HUES6 (cell line): ENCODE results near the gene SOD3.

Source experiments
- H3K27ac ChIP-seq: 2 replicates; pipeline ENCODE4 v1.7.0; 2013; ENCODE audit warnings: low read depth, mild to moderate bottlenecking, low read length, inconsistent platforms
- H3K27me3 ChIP-seq: 2 replicates; pipeline ENCODE4 v1.6.1; 2013; ENCODE audit warnings: low read length; ENCODE audit not compliant: control insufficient read depth, insufficient read depth
- H3K36me3 ChIP-seq: 2 replicates; pipeline ENCODE4 v1.6.1; 2013; ENCODE audit warnings: low read length; ENCODE audit not compliant: control insufficient read depth, insufficient read depth
- H3K4me1 ChIP-seq: 2 replicates; pipeline ENCODE4 v1.6.1; 2013; ENCODE audit warnings: low read length; ENCODE audit not compliant: control insufficient read depth, insufficient read depth
- H3K4me3 ChIP-seq: 2 replicates; pipeline ENCODE4 v1.5.1; 2013; ENCODE audit warnings: low read depth, low read length
- H3K9ac ChIP-seq: one replicate; pipeline ENCODE4 v1.6.1; 2013; ENCODE audit warnings: mild to moderate bottlenecking, low read length
- H3K9me3 ChIP-seq: 2 replicates; pipeline ENCODE4 v1.6.1; 2013; ENCODE audit warnings: low read depth, low read length; ENCODE audit not compliant: control insufficient read depth, insufficient read depth

The SOD3 gene

GRCh38 chr4:24805566-24805965, 10.2 kb downstream of the SOD3 start:
- no peak overlapping the region for H3K4me3 ChIP-seq
- no peaks in the 10 kb centered on the region for H3K36me3 ChIP-seq
- H3K9ac ChIP-seq = no peak overlapping the region
- no peak overlapping the region for H3K27ac ChIP-seq
- H3K27me3 ChIP-seq = peaks cover 24% of the 10 kb centered on the region
- H3K4me1 ChIP-seq = peaks cover 16% of the 10 kb centered on the region
- H3K9me3 ChIP-seq = no peaks in the 10 kb centered on the region

GRCh38 chr4:24806206-24806990, 11.0 kb downstream of the SOD3 start:
- Histone ChIP-seq H3K27me3 (peaks cover 15% of the 10 kb centered on the region), H3K4me1 (peaks cover 9% of the 10 kb centered on the region), H3K4me3 (no peak overlapping the region), H3K36me3 (no peaks in the 10 kb centered on the region), H3K9ac (no peak overlapping the region), H3K9me3 (no peaks in the 10 kb centered on the region), H3K27ac (no peak overlapping the region)

DNA sequence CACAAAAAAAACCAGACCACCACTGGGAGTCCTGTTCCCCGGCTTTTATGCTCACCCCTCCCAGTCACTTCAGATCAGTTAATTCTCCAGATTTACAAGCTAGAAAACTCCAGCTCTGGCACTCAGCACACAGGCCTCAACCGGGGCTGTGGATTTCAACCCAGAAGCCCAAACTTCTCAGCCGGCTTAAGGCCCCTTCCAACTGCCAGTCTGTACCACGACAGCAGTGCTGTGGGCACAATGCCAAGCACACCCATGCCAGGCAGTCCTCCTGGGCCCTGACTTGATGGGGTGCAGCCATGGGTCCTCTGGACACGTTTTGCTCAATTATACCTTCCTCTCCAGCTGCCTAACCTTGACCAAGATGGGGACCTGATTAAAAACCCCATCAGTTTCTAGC, 12.2 kb downstream of the SOD3 start:
- H3K36me3 ChIP-seq = no peaks in the 10 kb centered on the region
- H3K4me3 ChIP-seq = no peak overlapping the region
- peaks cover 9% of the 10 kb centered on the region for H3K4me1 ChIP-seq
- H3K9me3 ChIP-seq = peaks cover 5% of the 10 kb centered on the region
- H3K27ac ChIP-seq = no peak overlapping the region
- peaks cover 4% of the 10 kb centered on the region; the same call in 1 of the 2 replicates for H3K27me3 ChIP-seq
- H3K9ac ChIP-seq = no peak overlapping the region

DNA sequence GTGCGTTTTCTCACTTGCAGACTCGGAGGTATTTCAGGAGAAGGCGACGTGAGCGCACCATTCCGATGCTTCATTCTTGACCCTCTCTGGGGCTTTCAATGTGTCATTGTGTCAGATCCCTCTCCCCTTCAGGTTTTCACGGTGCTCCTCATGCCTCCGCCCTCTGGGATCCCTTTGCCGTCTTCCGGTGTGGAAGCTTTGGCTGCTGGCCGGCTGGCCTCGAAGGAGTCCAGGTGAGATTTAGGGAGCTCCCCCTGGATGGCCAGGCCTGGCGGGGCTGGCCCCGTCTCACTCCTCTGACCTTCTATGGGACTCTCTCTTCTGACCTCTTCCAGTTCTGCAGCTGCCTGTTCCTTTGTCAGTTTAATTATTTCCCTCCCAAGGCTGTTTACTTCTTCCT, 12.9 kb downstream of the SOD3 start:
- no peak overlapping the region for H3K9ac ChIP-seq
- H3K27ac ChIP-seq = no peak overlapping the region
- peaks cover 8% of the 10 kb centered on the region for H3K9me3 ChIP-seq
- peaks cover 9% of the 10 kb centered on the region for H3K4me1 ChIP-seq
- no peaks in the 10 kb centered on the region for H3K27me3 ChIP-seq
- H3K36me3 ChIP-seq = no peaks in the 10 kb centered on the region
- no peak overlapping the region for H3K4me3 ChIP-seq

- peaks cover 9% of the 10 kb centered on the region for H3K4me1 ChIP-seq
- no peaks in the 10 kb centered on the region for H3K36me3 ChIP-seq
- H3K9me3 ChIP-seq = peaks cover 8% of the 10 kb centered on the region
- H3K9ac ChIP-seq = no peak overlapping the region
- no peak overlapping the region for H3K4me3 ChIP-seq
- H3K27ac ChIP-seq = no peak overlapping the region
- no peaks in the 10 kb centered on the region for H3K27me3 ChIP-seq
Measured at GRCh38 chr4:24808955-24809354, 13.6 kb downstream of the SOD3 start.

DNA sequence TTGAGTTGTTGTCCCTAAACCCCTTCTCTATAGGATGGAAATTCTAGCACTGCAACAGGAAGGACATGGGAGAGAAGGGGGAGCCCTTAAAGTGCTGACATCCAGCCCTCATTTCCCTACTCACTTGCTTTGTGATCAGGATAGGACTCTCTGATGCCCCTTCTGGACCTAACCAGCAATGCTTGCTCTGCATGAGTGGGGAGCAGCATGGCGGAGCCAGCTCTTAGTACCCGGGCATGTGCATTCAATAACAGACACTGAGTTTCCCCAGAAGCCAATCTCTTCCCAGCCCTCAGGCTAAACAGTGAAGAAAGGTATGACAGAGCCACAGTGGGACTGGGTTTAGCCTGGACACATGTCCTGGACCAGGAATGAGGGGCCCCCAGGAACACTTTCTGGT, 14.0 kb downstream of the SOD3 start:
- Histone ChIP-seq H3K9ac (no peak overlapping the region), H3K27me3 (no peaks in the 10 kb centered on the region), H3K27ac (no peak overlapping the region), H3K36me3 (no peaks in the 10 kb centered on the region), H3K4me1 (peaks cover 9% of the 10 kb centered on the region), H3K4me3 (no peak overlapping the region), H3K9me3 (peaks cover 8% of the 10 kb centered on the region)

- Histone ChIP-seq H3K27me3 (no peaks in the 10 kb centered on the region), H3K27ac (no peak overlapping the region), H3K36me3 (no peaks in the 10 kb centered on the region), H3K9me3 (peaks cover 8% of the 10 kb centered on the region), H3K9ac (no peak overlapping the region), H3K4me3 (no peak overlapping the region), H3K4me1 (peaks cover 9% of the 10 kb centered on the region)
Measured at GRCh38 chr4:24809815-24810405, 14.5 kb downstream of the SOD3 start.

DNA sequence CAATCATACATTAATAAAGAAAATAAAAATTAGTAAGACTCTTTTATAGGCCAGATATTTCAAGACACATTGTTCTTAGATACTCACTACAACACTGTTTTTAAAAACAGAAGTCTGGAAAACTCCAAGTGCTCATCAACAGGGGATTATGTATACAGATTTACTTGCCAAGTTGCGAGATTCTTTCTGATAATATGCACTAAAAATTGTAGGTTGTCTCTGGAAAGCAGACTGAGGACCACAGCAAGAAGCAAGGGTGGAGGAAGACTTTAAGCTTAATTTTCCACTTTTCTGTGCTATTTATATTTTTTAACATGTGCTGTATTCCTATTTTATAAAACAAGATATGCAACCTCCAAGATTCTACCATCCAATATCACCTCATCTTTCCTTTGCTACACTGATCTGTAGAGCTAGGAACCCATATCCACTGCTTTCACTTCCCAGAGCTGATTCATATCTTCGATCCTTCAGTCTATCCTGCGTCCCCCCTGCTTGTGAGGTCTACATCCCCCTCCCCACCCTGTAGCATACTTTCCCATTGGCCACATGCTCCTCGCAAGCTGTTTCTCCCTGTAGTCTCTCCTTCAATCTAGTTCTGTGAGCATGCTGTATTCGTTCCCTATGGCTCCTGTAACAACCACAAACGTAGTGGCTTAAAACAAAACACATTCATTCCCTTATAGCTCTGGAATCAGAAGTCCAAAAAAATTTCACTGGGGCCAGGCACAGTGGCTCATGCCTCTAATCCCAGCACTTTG, 15.7 kb downstream of the SOD3 start:
- Histone ChIP-seq H3K9me3 (peaks cover 8% of the 10 kb centered on the region), H3K9ac (no peak overlapping the region), H3K36me3 (no peaks in the 10 kb centered on the region), H3K4me1 (no peaks in the 10 kb centered on the region), H3K27me3 (no peaks in the 10 kb centered on the region), H3K4me3 (no peak overlapping the region), H3K27ac (no peak overlapping the region)

- H3K4me1 ChIP-seq = no peaks in the 10 kb centered on the region
- peaks cover 8% of the 10 kb centered on the region for H3K9me3 ChIP-seq
- H3K4me3 ChIP-seq = no peak overlapping the region
- no peaks in the 10 kb centered on the region for H3K36me3 ChIP-seq
- H3K27ac ChIP-seq = no peak overlapping the region
- no peak overlapping the region for H3K9ac ChIP-seq
- H3K27me3 ChIP-seq = no peaks in the 10 kb centered on the region
Measured at GRCh38 chr4:24813732-24814131, 18.4 kb downstream of the SOD3 start.

- H3K4me1 ChIP-seq = no peaks in the 10 kb centered on the region
- no peaks in the 10 kb centered on the region for H3K27me3 ChIP-seq
- no peak overlapping the region for H3K27ac ChIP-seq
- H3K36me3 ChIP-seq = no peaks in the 10 kb centered on the region
- H3K4me3 ChIP-seq = no peak overlapping the region
- H3K9ac ChIP-seq = no peak overlapping the region
- peaks cover 8% of the 10 kb centered on the region for H3K9me3 ChIP-seq
Measured at GRCh38 chr4:24816797-24817196, 21.4 kb downstream of the SOD3 start.

GRCh38 chr4:24820541-24820940, 25.2 kb downstream of the SOD3 start:
- no peaks in the 10 kb centered on the region for H3K9me3 ChIP-seq
- H3K36me3 ChIP-seq = no peaks in the 10 kb centered on the region
- H3K4me3 ChIP-seq = no peak overlapping the region

More at GRCh38 chr4:24820541-24820940, 25.2 kb downstream of the SOD3 start:
- no peak overlapping the region for H3K9ac ChIP-seq
- no peaks in the 10 kb centered on the region for H3K4me1 ChIP-seq
- no peak overlapping the region for H3K27ac ChIP-seq
- no peaks in the 10 kb centered on the region for H3K27me3 ChIP-seq
